H1 (cell line): ENCODE measurements around the gene NINJ2. TPM values are rescaled to one million over a fixed set of nuclear protein-coding genes. Genes with fewer than 3 reads are reported as not detected.

ENCODE experiments used
- ATF3 ChIP-seq: IDR thresholded peaks from 2 replicates; pipeline ENCODE4 v1.6.1; 2011; ENCODE audit warnings: low read depth, mild to moderate bottlenecking, low read length; ENCODE audit not compliant: insufficient read depth
- CHD7 ChIP-seq: fragments of 300-600 bp; sonication (generic); IDR thresholded peaks from 2 replicates; pipeline ENCODE4 v1.7.1; 2012; ENCODE audit warnings: low read length, moderate library complexity, mild to moderate bottlenecking, inconsistent platforms; ENCODE audit not compliant: insufficient replicate concordance
- CREB1 ChIP-seq: IDR thresholded peaks from 2 replicates; pipeline ENCODE4 v1.6.1; 2012; ENCODE audit warnings: inconsistent platforms
- CTCF ChIP-seq, 3 experiments: IDR thresholded peaks; 1 replicate in 2 of 3; 2 replicates in 1 of 3; pipeline versions ENCODE4 v1.5.1 to v1.6.1; 2011; ENCODE audit warnings: low read length in 3 of 3, mild to moderate bottlenecking in 3 of 3, inconsistent platforms in 2 of 3, low read depth in 1 of 3, moderate library complexity in 1 of 3; ENCODE audit not compliant: insufficient read depth in 1 of 3; ENCODE audit errors: control extremely low read depth in 1 of 3
- GABPA ChIP-seq: IDR thresholded peaks from 2 replicates; pipeline ENCODE4 v1.6.1; 2011; ENCODE audit warnings: mild to moderate bottlenecking, low read length, moderate library complexity, borderline replicate concordance; ENCODE audit not compliant: insufficient read depth
- NANOG ChIP-seq: IDR thresholded peaks from 2 replicates; pipeline ENCODE4 v1.6.1; 2011; ENCODE audit warnings: low read length, low read depth, mild to moderate bottlenecking, inconsistent platforms; ENCODE audit not compliant: insufficient read depth, poor library complexity, severe bottlenecking
- SIX5 ChIP-seq: IDR thresholded peaks from 2 replicates; pipeline ENCODE4 v1.6.1; 2011; ENCODE audit warnings: mild to moderate bottlenecking, low read depth, low read length
- polyA plus RNA-seq, 7 experiments: library from polyadenylated mRNA; depleted of rRNA in 3 of 7; stranded (reverse) in 5 of 7; unstranded in 2 of 7; fragments of >200 nt in 5 of 7; fragments of 200-250 nt in 2 of 7; gene quantifications; 1 replicate in 5 of 7; 2 replicates in 1 of 7; 4 replicates in 1 of 7; pipeline versions ENCODE4 v1.2.1 to v1.2.3, GENCODE V29; 2011 to 2013; ENCODE audit warnings: missing spikeins in 2 of 7, mixed read lengths in 2 of 7
- total RNA-seq: library from RNA; stranded (reverse); fragmentation: NEBNext Ultra II Directional; extraction: Animal tissue kit (Norgen Biotek cat#: 25700); gene quantifications from 2 replicates; pipeline ENCODE4 v1.2.1, GENCODE V29; 2021

Gene NINJ2
- total and polyA plus RNA-seq, 2 of the 8 experiments (the other 6 are each of a cell fraction or from before 2014, with no cell fraction given), result 1.4 TPM; not detected in 1

DNA sequence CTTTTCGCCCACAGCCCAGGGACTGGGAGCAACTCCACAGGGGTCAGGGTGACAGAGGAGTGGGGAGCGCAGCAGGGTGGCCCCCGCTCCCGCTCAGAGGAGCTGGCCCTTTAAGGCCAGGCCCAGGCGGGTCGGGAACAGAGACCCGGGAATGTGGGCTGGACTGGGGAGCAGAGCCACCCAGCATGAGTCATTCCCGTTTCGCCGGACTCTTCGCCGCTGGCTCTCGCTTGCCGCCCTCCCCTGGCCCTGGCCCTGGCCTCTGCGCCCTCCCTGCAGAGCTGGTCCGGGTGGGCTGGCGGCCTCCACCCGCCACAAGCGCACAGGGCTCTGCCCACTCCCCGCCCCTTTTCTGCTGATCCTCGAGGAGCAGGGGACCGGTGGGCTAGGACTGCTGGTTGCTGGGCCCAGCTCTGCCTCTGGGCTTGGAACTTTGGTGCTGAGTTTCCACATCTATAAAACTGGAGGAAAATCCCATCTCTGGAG is 92.8 kb downstream of the NINJ2 start (continued):
- TF ChIP-seq CHD7 (no peak), CTCF (IDR thresholded peaks at IDR 0.05; ENCODE audit: control extremely low read depth in 1 of 3, insufficient read depth in 1 of 3, low read depth in 1 of 3, low read length in 3 of 3) (no peak), SIX5 (no peak), ATF3 (no peak), NANOG (no peak), GABPA (no peak), CREB1 (no peak)
